HG02884 (cell line): Measurements from ENCODE around the gene MED8.
"Not testable (repeated sequence)": the region's sequence is repeated elsewhere in the genome, so short reads cannot be mapped to it uniquely, and the experiment has no call there.

Source experiments
- ATAC-seq: cut with Tn5 transposase; IDR thresholded peaks from one replicate; pipeline ENCODE4 v1.9.1; 2021; ENCODE audit warnings: mild to moderate bottlenecking, moderate library complexity; ENCODE audit not compliant: unreplicated experiment

MED8 gene

GRCh38 chr1:43386676-43387075 is 2.9 kb downstream of the MED8 start:
- ATAC-seq, result no peak

- no peak for ATAC-seq
Observed at GRCh38 chr1:43383449-43383848, 6.2 kb downstream of the MED8 start.

GRCh38 chr1:43382027-43382779 is 7.4 kb downstream of the MED8 start:
- no peak for ATAC-seq

GRCh38 chr1:43381612-43382011 is 8.0 kb downstream of the MED8 start:
- no peak for ATAC-seq

GRCh38 chr1:43379476-43379875 is 10.1 kb downstream of the MED8 start:
- no peak for ATAC-seq

- ATAC-seq, result no peak
Observed at GRCh38 chr1:43377831-43378230, 11.8 kb downstream of the MED8 start.

- ATAC-seq, result no peak
Observed at GRCh38 chr1:43376723-43377235, 12.8 kb downstream of the MED8 start.

GRCh38 chr1:43373066-43373940 is 16.3 kb downstream of the MED8 start:
- ATAC-seq, result no peak

GRCh38 chr1:43372172-43372571 is 17.4 kb downstream of the MED8 start:
- ATAC-seq, result no peak

GRCh38 chr1:43370564-43370963 is 19.0 kb downstream of the MED8 start:
- no peak for ATAC-seq

- not testable (repeated sequence) for ATAC-seq
Observed at GRCh38 chr1:43369779-43370178, 19.8 kb downstream of the MED8 start.

GRCh38 chr1:43368646-43369020 is 21.0 kb downstream of the MED8 start:
- no peak for ATAC-seq

- ATAC-seq, result peak; percentile 60
Observed at GRCh38 chr1:43367904-43368645, 21.5 kb downstream of the MED8 start, which contains the start of gene ELOVL1. Gene ELOVL1, minus strand, starts transcription at chr1:43368011. Its CDS starts 2,402 bp downstream, at chr1:43365609.

GRCh38 chr1:43367026-43367903 is 22.3 kb downstream of the MED8 start:
- ATAC-seq, result peak; percentile 35

GRCh38 chr1:43366601-43367025 is 23.0 kb downstream of the MED8 start:
- ATAC-seq, result no peak

- ATAC-seq, result no peak
Observed at GRCh38 chr1:43366179-43366578, 23.4 kb downstream of the MED8 start.

- no peak for ATAC-seq
Observed at GRCh38 chr1:43365678-43366077, 23.9 kb downstream of the MED8 start.

GRCh38 chr1:43363935-43364525 is 25.6 kb downstream of the MED8 start:
- no peak for ATAC-seq

GRCh38 chr1:43363283-43363934 is 26.2 kb downstream of the MED8 start:
- ATAC-seq, result no peak
